ENCODE data around the gene RASA3. TPM values are rescaled to one million over a fixed set of nuclear protein-coding genes. Genes with fewer than 3 reads are reported as not detected.
A peak's percentile ranks its signal among the peaks of the same experiment; 100 is the strongest.

Gene RASA3
- total RNA-seq, 1 donor from 2014 or later, result 29.9 TPM

- peaks cover 16% of the 10 kb centered on the region for H3K4me1 Mint-ChIP-seq (ENCODE audit: low read depth)
Measured at GRCh38 chr13:113933901-113934300, 198.5 kb downstream of the RASA3 start.

GRCh38 chr13:113931841-113932459 lies 200.5 kb downstream of the RASA3 start:
- Mint-ChIP-seq H3K27me3 (ENCODE audit: low read depth) (no peaks in the 10 kb centered on the region), H3K36me3 (ENCODE audit: low read depth) (no peaks in the 10 kb centered on the region), H3K4me1 (ENCODE audit: low read depth) (peaks cover 8% of the 10 kb centered on the region), H3K9me3 (ENCODE audit: low read depth) (peaks cover 3% of the 10 kb centered on the region), H3K4me3 (ENCODE audit: unreplicated experiment) (no peak overlapping the region), H3K27ac (ENCODE audit: unreplicated experiment) (no peak overlapping the region)
- DNase-seq (ENCODE audit: low spot score), result no peak
- no peak for TF ChIP-seq CTCF (IDR thresholded peaks at IDR 0.05)

More at GRCh38 chr13:113933901-113934300, 198.5 kb downstream of the RASA3 start:
- Mint-ChIP-seq H3K27me3 (ENCODE audit: low read depth) (no peaks in the 10 kb centered on the region), H3K9me3 (ENCODE audit: low read depth) (peaks cover 3% of the 10 kb centered on the region), H3K27ac (ENCODE audit: unreplicated experiment) (no peak overlapping the region), H3K36me3 (ENCODE audit: low read depth) (no peaks in the 10 kb centered on the region), H3K4me3 (ENCODE audit: unreplicated experiment) (no peak overlapping the region)
- DNase-seq (ENCODE audit: low spot score), result peak; percentile 59
- TF ChIP-seq CTCF (IDR thresholded peaks at IDR 0.05), result no peak

- Mint-ChIP-seq H3K9me3 (ENCODE audit: low read depth) (peaks cover 3% of the 10 kb centered on the region), H3K36me3 (ENCODE audit: low read depth) (no peaks in the 10 kb centered on the region), H3K4me1 (ENCODE audit: low read depth) (peaks cover 8% of the 10 kb centered on the region), H3K27me3 (ENCODE audit: low read depth) (no peaks in the 10 kb centered on the region), H3K27ac (ENCODE audit: unreplicated experiment) (no peak overlapping the region), H3K4me3 (ENCODE audit: unreplicated experiment) (no peak overlapping the region)
- TF ChIP-seq CTCF (IDR thresholded peaks at IDR 0.05), result no peak
- DNase-seq (ENCODE audit: low spot score), result peak; percentile 68
Measured at GRCh38 chr13:113930671-113931637, 201.5 kb downstream of the RASA3 start.

- Mint-ChIP-seq H3K36me3 (ENCODE audit: low read depth) (peaks cover 2% of the 10 kb centered on the region), H3K27ac (ENCODE audit: unreplicated experiment) (no peak overlapping the region), H3K4me1 (ENCODE audit: low read depth) (peaks cover 3% of the 10 kb centered on the region), H3K9me3 (ENCODE audit: low read depth) (peaks cover 3% of the 10 kb centered on the region), H3K27me3 (ENCODE audit: low read depth) (no peaks in the 10 kb centered on the region), H3K4me3 (ENCODE audit: unreplicated experiment) (no peak overlapping the region)
- peak; percentile 78 for DNase-seq (ENCODE audit: low spot score)
- TF ChIP-seq CTCF (IDR thresholded peaks at IDR 0.05), result no peak
Measured at GRCh38 chr13:113929628-113930615, 202.5 kb downstream of the RASA3 start.

All from chondrocyte (in vitro differentiated cells).